Stimulated activated CD8-positive, alpha-beta memory T cell treated with anti-CD3 and anti-CD28 coated beads, Interleukin-4, amount 100 ng/mL, for 4 hours (primary cell): ENCODE data around the gene KMT2C.

Experiments
- DNase-seq, 2 donors: peaks; one replicate each; pipeline ENCODE4 v3.0.0-alpha.2; 2020; ENCODE audit warnings: low read depth in 2 of 2, low spot score in 1 of 2

KMT2C gene

DNA sequence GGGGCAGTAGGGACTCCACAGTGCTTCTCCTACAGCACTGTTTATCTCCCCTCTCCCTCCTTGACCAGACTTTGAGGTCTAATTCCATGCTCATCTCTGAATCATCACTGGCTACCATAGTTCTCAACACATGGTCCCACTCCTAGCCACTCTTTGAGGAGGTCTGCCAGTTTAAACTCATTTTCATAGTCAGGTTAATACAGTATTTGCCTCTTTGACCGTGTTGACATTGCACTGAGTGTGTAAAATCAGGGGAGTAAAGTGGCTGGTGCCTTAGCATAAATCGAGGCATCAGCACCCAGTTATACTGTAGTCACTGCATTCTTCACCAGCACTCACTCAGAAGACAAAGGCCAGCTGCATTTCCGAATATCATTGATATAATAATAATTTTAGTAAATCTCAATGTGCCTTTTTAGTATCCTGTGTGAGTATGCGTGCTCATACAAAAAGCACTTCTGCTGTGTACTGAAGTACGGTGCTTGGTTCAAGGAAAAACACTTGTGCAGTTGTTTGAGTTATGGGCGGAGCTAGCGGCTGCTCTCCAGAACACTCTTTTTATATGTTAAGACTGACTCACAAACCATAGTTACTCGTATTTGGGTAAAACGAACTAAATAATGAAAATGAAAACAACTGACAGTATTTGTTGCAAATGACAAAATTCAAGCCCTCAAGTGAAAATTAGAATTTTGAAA lies 320.6 kb downstream of the KMT2C start:
- DNase-seq, result no peak

DNA sequence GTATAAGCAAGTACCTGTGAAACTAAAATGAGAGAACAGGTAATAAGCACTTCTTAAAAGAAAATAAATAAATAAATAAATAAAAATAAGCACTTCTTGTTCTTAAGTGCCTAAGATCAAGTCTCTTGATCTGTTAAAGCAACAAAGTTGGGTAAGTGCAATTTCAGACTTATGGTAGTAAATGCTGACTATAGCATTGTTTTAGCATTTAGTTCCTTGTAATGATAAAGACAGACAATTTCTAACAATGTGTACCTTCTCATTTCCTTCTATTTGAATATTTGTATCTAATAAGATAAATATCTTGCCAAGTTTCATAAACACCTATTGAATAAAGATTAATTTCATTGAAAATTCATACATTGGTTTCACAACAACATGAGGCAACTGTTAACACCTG lies 323.0 kb downstream of the KMT2C start:
- DNase-seq, result no peak

- DNase-seq, result no peak
These were observed 327.4 kb downstream of the KMT2C start for GRCh38 chr7:152108359-152108758.

- DNase-seq, result no peak
These were observed 327.9 kb downstream of the KMT2C start for GRCh38 chr7:152107945-152108344.

DNA sequence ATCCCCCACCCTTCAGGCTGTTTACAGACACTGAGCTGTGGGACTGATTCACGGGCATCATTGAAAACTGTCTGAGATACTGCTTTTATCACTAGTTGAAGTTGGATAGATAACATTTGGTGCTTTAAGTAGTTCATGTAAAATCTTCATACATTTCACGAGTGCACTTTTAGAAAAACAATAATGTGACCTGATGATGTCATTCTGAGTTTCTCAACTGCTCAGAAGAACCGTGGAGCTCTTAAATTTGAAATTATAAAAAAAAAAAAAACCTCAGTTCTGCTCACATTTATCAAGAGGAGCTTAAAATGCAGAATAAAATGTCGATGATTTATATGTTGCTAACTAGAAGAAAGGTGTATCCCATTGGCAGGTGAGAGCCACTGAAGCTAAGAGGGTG lies 328.8 kb downstream of the KMT2C start:
- no peak for DNase-seq

GRCh38 chr7:152105205-152105604 lies 330.6 kb downstream of the KMT2C start:
- DNase-seq, result no peak

- no peak for DNase-seq
These were observed 332.1 kb downstream of the KMT2C start for GRCh38 chr7:152103691-152104090.

- DNase-seq, result no peak
These were observed 332.7 kb downstream of the KMT2C start for GRCh38 chr7:152103066-152103465.

GRCh38 chr7:152097330-152097729 lies 338.5 kb downstream of the KMT2C start:
- no peak for DNase-seq

- no peak for DNase-seq
These were observed 340.0 kb downstream of the KMT2C start for GRCh38 chr7:152095771-152096170.

- no peak for DNase-seq
These were observed 342.1 kb downstream of the KMT2C start for GRCh38 chr7:152093717-152094116.

DNA sequence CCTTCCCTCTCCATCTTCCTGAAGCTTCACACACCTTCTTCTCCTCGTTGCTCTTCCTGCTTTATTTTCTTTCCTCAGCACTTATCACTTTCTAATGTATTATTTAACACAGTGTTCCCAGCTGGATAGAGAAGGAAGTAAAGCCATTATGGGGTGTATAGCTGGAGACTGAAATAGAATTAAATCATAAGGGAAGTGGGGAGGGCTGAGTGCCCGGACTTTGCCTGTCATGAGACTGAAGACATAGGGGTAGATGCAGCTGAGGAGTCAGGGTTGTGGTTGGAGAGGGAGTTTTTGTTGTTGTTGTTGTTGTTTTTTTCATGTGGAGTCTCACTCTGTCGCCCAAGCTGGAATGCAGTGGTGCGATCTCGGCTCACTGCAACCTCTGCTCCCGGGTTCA lies 345.1 kb downstream of the KMT2C start:
- no peak for DNase-seq

- no peak for DNase-seq
These were observed 346.6 kb downstream of the KMT2C start for GRCh38 chr7:152089183-152089582.

GRCh38 chr7:152086513-152086912 lies 349.3 kb downstream of the KMT2C start:
- DNase-seq, result no peak

DNA sequence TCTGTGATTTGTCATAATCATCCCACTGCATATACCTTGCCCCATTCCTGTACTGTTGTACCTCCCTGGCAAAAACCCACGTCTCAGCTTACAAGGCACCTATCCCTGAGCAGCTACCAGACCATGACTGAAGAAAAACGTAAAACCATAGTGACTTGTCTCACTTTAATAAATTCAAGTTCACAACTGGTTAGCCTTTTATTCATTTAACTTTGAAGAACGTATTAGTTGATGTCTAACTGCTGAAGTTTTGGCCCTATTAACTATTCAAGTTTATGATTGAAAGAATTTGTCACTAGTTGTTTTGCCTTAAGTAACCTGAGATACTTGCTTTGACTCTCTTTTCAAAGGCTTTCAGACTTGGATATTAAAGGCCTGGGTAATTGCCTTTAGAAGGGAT lies 350.7 kb downstream of the KMT2C start:
- no peak for DNase-seq
